ENCODE results near the gene MGAT4A. TPM values are rescaled to one million over a fixed set of nuclear protein-coding genes. Genes with fewer than 3 reads are reported as not detected.

The MGAT4A gene
- total and polyA plus RNA-seq, 2 of the 8 experiments (the other 6 are each of a cell fraction or from before 2014, with no cell fraction given) = 1.4 to 7.7 TPM

DNA sequence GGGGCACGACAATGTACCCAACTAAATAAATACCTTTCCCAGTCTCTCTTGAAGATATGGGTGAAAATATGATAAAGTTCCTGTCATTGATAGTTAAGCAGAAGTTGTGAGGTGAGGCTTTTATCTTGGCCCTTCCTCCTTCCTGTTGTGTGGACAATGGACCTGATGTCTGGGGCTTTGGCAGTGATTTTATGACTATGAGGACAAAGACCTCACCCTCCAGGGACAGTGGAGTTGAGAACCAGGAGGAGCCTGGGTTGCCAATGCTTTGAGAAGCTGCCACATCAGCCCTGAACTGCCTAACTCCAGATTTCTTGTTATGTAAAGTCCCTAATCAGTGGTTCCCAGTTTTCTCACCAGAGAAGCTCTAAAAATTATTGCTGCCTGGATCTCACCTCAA, 20.8 kb upstream of the MGAT4A start:
- DNase-seq (ENCODE audit: low read depth in 1 of 2, low spot score in 2 of 2) (no peak), FAIRE-seq (no peak)
- Histone ChIP-seq H2BK20ac (ENCODE audit: low read length) (no peak overlapping the region), H3K4me1 (replicated peaks in 1 of 4; ENCODE audit: control insufficient read depth in 3 of 4, insufficient read depth in 4 of 4, low read length in 3 of 4) (peaks cover 0 to 3% (median under 1%) of the 10 kb centered on the region in 4 experiments; a peak in 2 of 7 replicates), H4K8ac (ENCODE audit: extremely low read depth, insufficient read depth, low read length) (no peak overlapping the region), H3K27me3 (replicated peaks in 1 of 4; ENCODE audit: control insufficient read depth in 3 of 4, extremely low read depth in 1 of 4, insufficient read depth in 3 of 4, low read length in 3 of 4) (no peaks in the 10 kb centered on the region), H3K14ac (ENCODE audit: insufficient read length) (no peak overlapping the region), H3K4me3 (ENCODE audit: extremely low read depth in 1 of 4, insufficient read depth in 2 of 4, low read depth in 3 of 4, low read length in 4 of 4) (no peak overlapping the region), H2AFZ (ENCODE audit: low read length) (no peak overlapping the region), H3K9me3 (ENCODE audit: insufficient read depth in 2 of 2, low read depth in 1 of 2, low read length in 1 of 2) (no peaks in the 10 kb centered on the region), H3K36me3 (ENCODE audit: control insufficient read depth in 2 of 4, insufficient read depth in 4 of 4, low read length in 3 of 4) (no peaks in the 10 kb centered on the region), H2BK5ac (ENCODE audit: low read depth, low read length) (no peak overlapping the region), H2BK120ac (replicated peaks; ENCODE audit: low read depth, low read length) (no peak overlapping the region), H4K5ac (ENCODE audit: insufficient read length, low read depth, low read length) (no peak overlapping the region), H4K91ac (replicated peaks; ENCODE audit: insufficient read length, low read length) (no peak overlapping the region), H3K23me2 (ENCODE audit: low read depth, low read length) (no peaks in the 10 kb centered on the region), H3K23ac (ENCODE audit: insufficient read length) (no peak overlapping the region), H3K27ac (ENCODE audit: low read depth, low read length) (no peak overlapping the region), H2BK12ac (ENCODE audit: low read depth, low read length) (no peak overlapping the region), H4K20me1 (replicated peaks in 1 of 2; ENCODE audit: control insufficient read depth in 1 of 2, insufficient read depth in 2 of 2, low read length in 2 of 2) (no peaks in the 10 kb centered on the region), H3K4ac (replicated peaks; ENCODE audit: insufficient read length, low read depth, low read length) (no peak overlapping the region), H2BK15ac (ENCODE audit: low read length) (no peak overlapping the region), H3K79me2 (ENCODE audit: control insufficient read depth in 1 of 2, insufficient read depth in 2 of 2, low read length in 2 of 2) (no peaks in the 10 kb centered on the region), H3K56ac (replicated peaks; ENCODE audit: insufficient read length, low read depth, low read length) (no peak overlapping the region), H3K4me2 (ENCODE audit: insufficient read depth in 1 of 2, low read depth in 2 of 2, low read length in 2 of 2) (no peak overlapping the region), H3K79me1 (ENCODE audit: low read depth, low read length) (no peaks in the 10 kb centered on the region; the same call in 1 of the 2 replicates), H2AK5ac (ENCODE audit: low read depth, low read length) (no peak overlapping the region), H3K18ac (ENCODE audit: extremely low read depth, low read length) (no peak overlapping the region), H3K9ac (replicated peaks in 1 of 4; ENCODE audit: extremely low read depth in 1 of 4, low read depth in 3 of 4, low read length in 3 of 4) (no peak overlapping the region)
- ChIA-PET CTCF (ENCODE audit: partially characterized antibody) (interaction anchor here (0.9 kb wide), 1 partner anchor 13 kb away, joined by 3 read pairs; no protein-coding TSS in a partner anchor), POLR2A (ENCODE audit: partially characterized antibody) (interaction anchor here (0.8 kb wide), 1 partner anchor 20 kb away, joined by 3 read pairs; no protein-coding TSS in a partner anchor)
- TF ChIP-seq POLR2A (IDR thresholded peaks at IDR 0.05; ENCODE audit: control extremely low read depth in 1 of 2, low read depth in 2 of 2, low read length in 2 of 2) = no peak
- TF ChIP-seq NRF1 (IDR thresholded peaks at IDR 0.05; ENCODE audit: low read depth, low read length) = no peak
- TF ChIP-seq CHD2 (IDR thresholded peaks at IDR 0.05; ENCODE audit: low read length) = no peak
- TF ChIP-seq CREB1 (IDR thresholded peaks at IDR 0.05) = no peak
- TF ChIP-seq BCL11A (IDR thresholded peaks at IDR 0.05; ENCODE audit: low read depth in 2 of 2, low read length in 2 of 2) = no peak
- TF ChIP-seq SIRT6 (IDR thresholded peaks at IDR 0.05; ENCODE audit: low read length) = no peak
- TF ChIP-seq NANOG (IDR thresholded peaks at IDR 0.05; ENCODE audit: insufficient read depth, low read depth, low read length, poor library complexity, severe bottlenecking) = no peak
- TF ChIP-seq, protein P1, sequence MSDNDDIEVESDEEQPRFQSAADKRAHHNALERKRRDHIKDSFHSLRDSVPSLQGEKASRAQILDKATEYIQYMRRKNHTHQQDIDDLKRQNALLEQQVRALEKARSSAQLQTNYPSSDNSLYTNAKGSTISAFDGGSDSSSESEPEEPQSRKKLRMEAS (IDR thresholded peaks at IDR 0.05) = no peak
- no peak for TF ChIP-seq BRCA1 (IDR thresholded peaks at IDR 0.05; ENCODE audit: low read depth, low read length)
- TF ChIP-seq MAFK (IDR thresholded peaks at IDR 0.05; ENCODE audit: low read depth, low read length) = no peak
- TF ChIP-seq RNF2 (IDR thresholded peaks at IDR 0.05; ENCODE audit: borderline replicate concordance, low read depth, low read length, missing control alignments, poor library complexity, severe bottlenecking) = no peak
- no peak for TF ChIP-seq RBBP5 (IDR thresholded peaks at IDR 0.05; ENCODE audit: borderline replicate concordance, low read depth, low read length)
- 100% methylated on average over 1 of the region's 1 CpG; no CpG with 5 or more reads in 1 of the 2 experiments for WGBS, 2 experiments (ENCODE audit: extremely low coverage in 1 of 2, insufficient coverage in 1 of 2, insufficient read length in 1 of 2, insufficient replicate concordance in 2 of 2, low coverage in 1 of 2, low lambda C conversion rate in 2 of 2, missing lambda C conversion rate in 1 of 2)

All from H1 (cell line).